Neural cell (in vitro differentiated cells): ENCODE measurements around the gene GID4. TPM values are rescaled to one million over a fixed set of nuclear protein-coding genes. Genes with fewer than 3 reads are reported as not detected.

ENCODE experiments used
- H2AFZ ChIP-seq: fragments of 200-600, 300-800 bp; sonication (generic), shearing (Covaris generic); 2 replicates; pipeline ENCODE4 v1.6.0; 2014; ENCODE audit warnings: low read depth, mild to moderate bottlenecking, antibody characterized with exemption, low read length, moderate library complexity
- H3F3A ChIP-seq: fragments of 200-600 bp; shearing (Covaris generic); 2 replicates; pipeline ENCODE4 v1.6.1; 2016; ENCODE audit warnings: mild to moderate bottlenecking, moderate library complexity, mixed read lengths, antibody characterized with exemption, low read length; ENCODE audit not compliant: insufficient read depth, poor library complexity, severe bottlenecking
- H3K27ac ChIP-seq: fragments of 200-600, 300-800 bp; sonication (generic), shearing (Covaris generic); 2 replicates; pipeline ENCODE4 v1.5.1; 2014; ENCODE audit warnings: mild to moderate bottlenecking, low read length, moderate library complexity
- H3K27me3 ChIP-seq: fragments of 300-800, 200-600 bp; sonication (generic), shearing (Covaris generic); 2 replicates; pipeline ENCODE4 v1.6.0; 2014; ENCODE audit warnings: mild to moderate bottlenecking, low read depth, low read length, moderate library complexity; ENCODE audit not compliant: insufficient read depth
- H3K36me3 ChIP-seq: fragments of 300-800, 200-600 bp; sonication (generic), shearing (Covaris generic); 2 replicates; pipeline ENCODE4 v1.5.1; 2014; ENCODE audit warnings: mild to moderate bottlenecking, antibody characterized with exemption, low read length, moderate library complexity; ENCODE audit not compliant: insufficient read depth
- H3K4me2 ChIP-seq: fragments of 300-800, 200-600 bp; sonication (generic), shearing (Covaris generic); 2 replicates; pipeline ENCODE4 v1.6.0; 2014; ENCODE audit warnings: mild to moderate bottlenecking, low read length
- H3K4me3 ChIP-seq: fragments of 300-800, 200-600 bp; sonication (generic), shearing (Covaris generic); 2 replicates; pipeline ENCODE4 v1.5.1; 2014; ENCODE audit warnings: mild to moderate bottlenecking, low read length, moderate library complexity
- H3K79me2 ChIP-seq: fragments of 200-600 bp; shearing (Covaris generic); replicated peaks from 2 replicates; pipeline ENCODE4 v1.6.0; 2014; ENCODE audit warnings: mild to moderate bottlenecking, low read length, moderate library complexity; ENCODE audit not compliant: insufficient read depth
- H3K9ac ChIP-seq: fragments of 300-800, 200-600 bp; sonication (generic), shearing (Covaris generic); 2 replicates; pipeline ENCODE4 v1.6.1; 2016; ENCODE audit warnings: mild to moderate bottlenecking, low read length, mixed read lengths
- H3K9me2 ChIP-seq: fragments of 200-600 bp; shearing (Covaris generic); 2 replicates; pipeline ENCODE4 v1.6.1; 2016; ENCODE audit warnings: mild to moderate bottlenecking, low read length, mixed read lengths; ENCODE audit not compliant: insufficient read depth
- H3K9me3 ChIP-seq: fragments of 200-600, 300-800 bp; sonication (generic), shearing (Covaris generic); 2 replicates; pipeline ENCODE4 v1.6.1; 2016; ENCODE audit warnings: mild to moderate bottlenecking, mixed run types, low read length, moderate library complexity, mixed read lengths
- H4K20me1 ChIP-seq: fragments of 200-600 bp; shearing (Covaris generic); 2 replicates; pipeline ENCODE4 v1.6.1; 2016; ENCODE audit warnings: mild to moderate bottlenecking, mixed run types; ENCODE audit not compliant: insufficient read depth
- CTCF ChIP-seq: fragments of 450-650 bp; IDR thresholded peaks from 2 replicates; pipeline ENCODE4 v1.5.1; 2014; ENCODE audit warnings: antibody characterized with exemption, mild to moderate bottlenecking, moderate library complexity; ENCODE audit not compliant: poor library complexity, severe bottlenecking
- EP300 ChIP-seq: fragments of 450-650 bp; conservative IDR thresholded peaks from 2 replicates; pipeline ENCODE4 v1.6.1; 2014; ENCODE audit warnings: antibody characterized with exemption, mild to moderate bottlenecking, moderate library complexity; ENCODE audit not compliant: poor library complexity, severe bottlenecking
- EZH2 ChIP-seq: fragments of 200-600, 300-800 bp; shearing (Covaris generic), sonication (generic); IDR thresholded peaks from 2 replicates; pipeline ENCODE4 v1.6.1; 2014; ENCODE audit warnings: antibody characterized with exemption, low read length, borderline replicate concordance, mild to moderate bottlenecking; ENCODE audit not compliant: insufficient read depth, poor library complexity, severe bottlenecking
- MXI1 ChIP-seq: fragments of 450-650 bp; conservative IDR thresholded peaks from 2 replicates; pipeline ENCODE4 v1.6.1; 2014; ENCODE audit warnings: antibody characterized with exemption, mild to moderate bottlenecking; ENCODE audit not compliant: poor library complexity, severe bottlenecking
- POLR2AphosphoS5 ChIP-seq: IDR thresholded peaks from 2 replicates; pipeline ENCODE4 v1.6.1; 2012
- RAD21 ChIP-seq: fragments of 450-650 bp; conservative IDR thresholded peaks from 2 replicates; pipeline ENCODE4 v1.6.1; 2014; ENCODE audit warnings: antibody characterized with exemption, mild to moderate bottlenecking, moderate library complexity
- REST ChIP-seq: IDR thresholded peaks from 2 replicates; pipeline ENCODE4 v1.6.1; 2012; ENCODE audit warnings: borderline replicate concordance
- SMC3 ChIP-seq: fragments of 450-650 bp; conservative IDR thresholded peaks from 2 replicates; pipeline ENCODE4 v1.6.1; 2014; ENCODE audit warnings: antibody characterized with exemption, mild to moderate bottlenecking, moderate library complexity; ENCODE audit not compliant: poor library complexity
- TAF1 ChIP-seq: IDR thresholded peaks from 2 replicates; pipeline ENCODE4 v1.6.1; 2012; ENCODE audit warnings: low read depth
- polyA plus RNA-seq: library from polyadenylated mRNA; depleted of rRNA; stranded (reverse); fragments of >200 nt; gene quantifications from 2 replicates; pipeline ENCODE4 v1.2.3, GENCODE V29; 2014

The GID4 gene
- polyA plus RNA-seq, 1 donor from 2014 or later = 4.9 TPM

- Histone ChIP-seq H3K4me3 (no peak overlapping the region), H4K20me1 (no peaks in the 10 kb centered on the region), H3K79me2 (no peaks in the 10 kb centered on the region), H3K27me3 (no peaks in the 10 kb centered on the region), H3K9ac (no peak overlapping the region), H3F3A (no peaks in the 10 kb centered on the region), H2AFZ (no peak overlapping the region), H3K27ac (no peak overlapping the region), H3K9me2 (no peaks in the 10 kb centered on the region), H3K4me2 (no peak overlapping the region), H3K36me3 (no peaks in the 10 kb centered on the region), H3K9me3 (no peaks in the 10 kb centered on the region)
- TF ChIP-seq POLR2AphosphoS5 = no peak
- no peak for TF ChIP-seq TAF1
- TF ChIP-seq EZH2 = no peak
- TF ChIP-seq EP300 = no peak
- TF ChIP-seq REST = no peak
- TF ChIP-seq CTCF = no peak
- no peak for TF ChIP-seq MXI1
- TF ChIP-seq RAD21 = no peak
- TF ChIP-seq SMC3 = no peak
Measured at GRCh38 chr17:18014006-18014405, 25.2 kb upstream of the GID4 start.

DNA sequence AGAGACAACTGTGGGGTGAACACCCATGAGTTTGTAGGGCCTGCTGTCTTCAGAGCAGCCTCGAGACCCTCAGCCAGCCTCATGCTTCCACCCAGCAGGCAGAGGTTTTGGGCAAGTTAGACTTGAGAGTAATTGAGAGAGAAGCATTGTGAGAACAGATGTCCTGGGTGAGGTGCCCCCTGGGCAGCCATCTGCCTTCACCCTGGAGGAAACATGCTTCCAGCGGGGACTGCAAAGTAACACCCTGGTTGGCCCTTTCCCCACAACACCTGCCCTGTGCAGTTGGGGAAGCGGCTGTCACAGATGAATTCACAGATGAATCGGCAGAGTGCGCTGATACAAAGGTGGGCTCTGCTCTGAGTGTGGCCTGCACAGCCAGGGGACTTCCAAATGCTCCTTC lies 23.6 kb upstream of the GID4 start:
- H2AFZ ChIP-seq = no peak overlapping the region
- H4K20me1 ChIP-seq = no peaks in the 10 kb centered on the region
- H3K4me2 ChIP-seq = no peak overlapping the region
- TF ChIP-seq RAD21 = no peak
- TF ChIP-seq SMC3 = no peak
- no peak for TF ChIP-seq CTCF
- TF ChIP-seq EP300 = no peak
- no peak for TF ChIP-seq REST
- no peak for TF ChIP-seq EZH2
- TF ChIP-seq POLR2AphosphoS5 = no peak
- TF ChIP-seq TAF1 = no peak
- TF ChIP-seq MXI1 = no peak
- H3K27ac ChIP-seq = no peak overlapping the region
- H3K79me2 ChIP-seq = no peaks in the 10 kb centered on the region
- no peaks in the 10 kb centered on the region for H3K27me3 ChIP-seq
- H3K9me3 ChIP-seq = no peaks in the 10 kb centered on the region
- H3K9me2 ChIP-seq = no peaks in the 10 kb centered on the region
- no peaks in the 10 kb centered on the region for H3F3A ChIP-seq
- no peak overlapping the region for H3K4me3 ChIP-seq
- H3K36me3 ChIP-seq = no peaks in the 10 kb centered on the region
- H3K9ac ChIP-seq = no peak overlapping the region
